Measurements from ENCODE around the gene FIP1L1. TPM values are rescaled to one million over a fixed set of nuclear protein-coding genes. Genes with fewer than 3 reads are reported as not detected.

The FIP1L1 gene
- total RNA-seq, 3 donors from 2014 or later (not counting 1 experiment from before 2014, with no cell fraction given) = 76.2 to 94.0 (median 85.6) TPM

DNA sequence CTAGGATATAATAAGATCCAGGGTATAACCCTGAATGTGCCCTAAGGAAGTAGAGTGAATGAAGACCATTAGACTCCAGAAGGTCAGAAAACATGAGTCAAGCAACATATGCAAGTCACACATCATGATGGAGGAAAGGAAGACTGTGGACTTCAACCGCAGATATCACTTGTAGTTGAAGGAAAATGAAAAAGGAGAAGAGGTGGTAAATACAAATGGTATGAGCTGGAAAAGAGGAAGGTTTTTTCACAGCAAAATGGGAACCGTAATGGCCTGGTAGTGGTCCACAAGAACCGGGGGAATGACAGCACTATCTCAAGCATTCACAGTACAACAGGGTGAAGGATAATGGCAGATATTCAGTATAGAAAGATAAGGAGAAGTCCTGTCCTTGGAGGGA is 6.4 kb upstream of the FIP1L1 start:
- Histone ChIP-seq H3K27ac (ENCODE audit: low read length) (no peak overlapping the region), H3K27me3 (ENCODE audit: control insufficient read depth, insufficient read depth, low read length) (no peaks in the 10 kb centered on the region), H3K4me1 (ENCODE audit: control insufficient read depth, insufficient read depth, low read length) (no peaks in the 10 kb centered on the region), H3K36me3 (ENCODE audit: control insufficient read depth, insufficient read depth, low read length) (no peaks in the 10 kb centered on the region), H3K9me3 (ENCODE audit: control insufficient read depth, insufficient read depth, low read length) (no peaks in the 10 kb centered on the region), H3K4me3 (ENCODE audit: low read length) (no peak overlapping the region)
- Mint-ChIP-seq H3K4me3 (no peak overlapping the region), H3K27me3 (ENCODE audit: low read depth in 2 of 2) (peaks cover 37 to 42% of the 10 kb centered on the region in 2 donors), H3K4me1 (peaks cover 8% of the 10 kb centered on the region in 2 donors), H3K36me3 (no peaks in the 10 kb centered on the region), H3K27ac (no peak overlapping the region), H3K9me3 (no peaks in the 10 kb centered on the region)
- TF ChIP-seq, protein P1, sequence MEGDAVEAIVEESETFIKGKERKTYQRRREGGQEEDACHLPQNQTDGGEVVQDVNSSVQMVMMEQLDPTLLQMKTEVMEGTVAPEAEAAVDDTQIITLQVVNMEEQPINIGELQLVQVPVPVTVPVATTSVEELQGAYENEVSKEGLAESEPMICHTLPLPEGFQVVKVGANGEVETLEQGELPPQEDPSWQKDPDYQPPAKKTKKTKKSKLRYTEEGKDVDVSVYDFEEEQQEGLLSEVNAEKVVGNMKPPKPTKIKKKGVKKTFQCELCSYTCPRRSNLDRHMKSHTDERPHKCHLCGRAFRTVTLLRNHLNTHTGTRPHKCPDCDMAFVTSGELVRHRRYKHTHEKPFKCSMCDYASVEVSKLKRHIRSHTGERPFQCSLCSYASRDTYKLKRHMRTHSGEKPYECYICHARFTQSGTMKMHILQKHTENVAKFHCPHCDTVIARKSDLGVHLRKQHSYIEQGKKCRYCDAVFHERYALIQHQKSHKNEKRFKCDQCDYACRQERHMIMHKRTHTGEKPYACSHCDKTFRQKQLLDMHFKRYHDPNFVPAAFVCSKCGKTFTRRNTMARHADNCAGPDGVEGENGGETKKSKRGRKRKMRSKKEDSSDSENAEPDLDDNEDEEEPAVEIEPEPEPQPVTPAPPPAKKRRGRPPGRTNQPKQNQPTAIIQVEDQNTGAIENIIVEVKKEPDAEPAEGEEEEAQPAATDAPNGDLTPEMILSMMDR (IDR thresholded peaks at IDR 0.05) = no peak
- 93% methylated on average over 3 of the region's 3 CpGs for WGBS (ENCODE audit: insufficient coverage)
- DNase-seq (no peak), ATAC-seq (no peak)
- intact Hi-C loops (cut with micrococcal nuclease) = no loop called here

DNA sequence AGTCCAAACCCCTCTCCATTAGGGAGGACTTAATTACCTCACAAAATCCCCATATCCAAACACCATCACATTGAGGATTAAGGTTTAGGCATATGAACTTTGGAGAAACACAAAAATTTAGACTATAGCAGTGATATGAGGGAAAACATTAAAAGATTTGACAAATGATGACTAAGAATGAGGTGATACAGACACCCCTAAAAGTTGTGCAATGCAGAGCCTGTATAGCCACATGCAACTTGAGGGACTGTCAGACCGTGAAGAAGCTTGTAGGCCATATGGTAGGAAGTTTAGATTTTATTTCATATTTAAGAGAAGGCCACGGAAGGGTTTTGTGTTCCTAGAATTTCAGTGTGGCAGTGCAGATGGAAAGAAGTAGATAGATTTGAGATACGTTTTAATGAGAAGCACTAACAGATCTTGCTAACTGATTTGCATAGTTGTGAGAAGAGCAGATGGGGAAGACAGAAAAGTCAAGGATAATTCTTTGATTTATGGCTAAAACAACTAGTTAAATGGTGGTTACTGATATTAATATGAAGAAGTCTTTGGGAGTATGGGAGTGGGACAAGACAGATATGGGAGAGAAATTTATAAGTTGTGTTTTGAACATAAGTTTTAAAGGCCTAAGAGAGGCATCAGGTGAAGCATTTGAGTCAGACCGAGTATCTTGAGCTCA is 5.5 kb upstream of the FIP1L1 start:
- no peaks in the 10 kb centered on the region for H3K27me3 ChIP-seq (ENCODE audit: control insufficient read depth, insufficient read depth, low read length)
- H3K27ac Mint-ChIP-seq = no peak overlapping the region
- peaks cover 2% of the 10 kb centered on the region for H3K4me1 ChIP-seq (ENCODE audit: control insufficient read depth, insufficient read depth, low read length)
- H3K27me3 Mint-ChIP-seq (ENCODE audit: low read depth in 2 of 2) = peaks cover 37 to 42% of the 10 kb centered on the region in 2 donors
- TF ChIP-seq, protein P1 (IDR thresholded peaks at IDR 0.05) = no peak
- H3K27ac ChIP-seq (ENCODE audit: low read length) = no peak overlapping the region
- no peaks in the 10 kb centered on the region for H3K9me3 ChIP-seq (ENCODE audit: control insufficient read depth, insufficient read depth, low read length)
- H3K36me3 Mint-ChIP-seq = no peaks in the 10 kb centered on the region
- peaks cover 4 to 5% of the 10 kb centered on the region in 2 donors for H3K4me1 Mint-ChIP-seq
- WGBS (ENCODE audit: insufficient coverage) = 81% methylated on average over 4 of the region's 4 CpGs
- no peak for DNase-seq
- intact Hi-C loops (cut with micrococcal nuclease) = no loop called here
- no peak overlapping the region for H3K4me3 ChIP-seq (ENCODE audit: low read length)
- no peaks in the 10 kb centered on the region for H3K9me3 Mint-ChIP-seq
- no peak for ATAC-seq
- H3K36me3 ChIP-seq (ENCODE audit: control insufficient read depth, insufficient read depth, low read length) = no peaks in the 10 kb centered on the region
- H3K4me3 Mint-ChIP-seq = no peak overlapping the region

DNA sequence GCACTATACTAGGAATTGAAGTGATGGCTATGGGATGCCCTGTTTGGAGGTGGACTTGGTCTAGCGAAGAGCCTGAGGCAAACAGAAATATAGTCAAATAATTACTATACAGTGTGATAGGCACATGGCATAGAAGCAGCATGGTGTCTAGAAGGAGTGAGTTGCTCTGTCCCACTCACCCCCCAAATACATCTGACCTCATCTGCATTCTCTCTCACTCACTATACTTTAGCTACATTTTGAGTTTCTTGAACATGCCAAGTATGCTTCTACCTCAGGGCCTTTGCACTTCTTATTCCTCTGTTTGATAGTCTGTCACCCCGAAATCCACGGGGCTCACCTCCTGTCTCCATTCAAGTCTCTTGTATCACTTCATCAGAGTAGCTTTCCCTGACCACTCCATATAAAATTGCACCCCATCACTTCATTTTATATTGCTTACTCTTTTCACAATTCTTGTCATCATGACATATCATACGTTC is 2.6 kb upstream of the FIP1L1 start:
- TF ChIP-seq, protein P1 (IDR thresholded peaks at IDR 0.05) = no peak
- Histone ChIP-seq H3K4me1 (ENCODE audit: control insufficient read depth, insufficient read depth, low read length) (peaks cover 5% of the 10 kb centered on the region), H3K4me3 (ENCODE audit: low read length) (no peak overlapping the region), H3K27ac (ENCODE audit: low read length) (no peak overlapping the region), H3K36me3 (ENCODE audit: control insufficient read depth, insufficient read depth, low read length) (no peaks in the 10 kb centered on the region), H3K27me3 (ENCODE audit: control insufficient read depth, insufficient read depth, low read length) (no peaks in the 10 kb centered on the region), H3K9me3 (ENCODE audit: control insufficient read depth, insufficient read depth, low read length) (no peaks in the 10 kb centered on the region)
- no peaks in the 10 kb centered on the region for H3K9me3 Mint-ChIP-seq
- peak overlapping the region; percentile 30 for H3K4me3 Mint-ChIP-seq
- no peaks in the 10 kb centered on the region for H3K36me3 Mint-ChIP-seq
- DNase-seq (no peak), ATAC-seq (no peak)
- intact Hi-C loops (cut with micrococcal nuclease) = loop anchor here (5.0 kb wide), 1 partner anchor 687 kb away; the partner anchor contains the start of gene CHIC2
- H3K27ac Mint-ChIP-seq = no peak overlapping the region
- WGBS (ENCODE audit: insufficient coverage) = 86% methylated on average over 3 of the region's 4 CpGs
- peaks cover 20% of the 10 kb centered on the region in 2 donors for H3K27me3 Mint-ChIP-seq (ENCODE audit: low read depth in 2 of 2)
- H3K4me1 Mint-ChIP-seq = peaks cover 29 to 30% of the 10 kb centered on the region in 2 donors
